ENCODE data around the gene SUB1.
"Not testable (repeated sequence)": the region's sequence is repeated elsewhere in the genome, so short reads cannot be mapped to it uniquely, and the experiment has no call there.

SUB1 gene

GRCh38 chr5:32566319-32567111 is 18.8 kb upstream of the SUB1 start:
- no peak for DNase-seq

- DNase-seq: no peak
Measured at GRCh38 chr5:32571128-32571527, 14.2 kb upstream of the SUB1 start.

GRCh38 chr5:32572778-32573480 is 12.4 kb upstream of the SUB1 start:
- peak; percentile 14 for DNase-seq

- DNase-seq: not testable (repeated sequence)
Measured at GRCh38 chr5:32573481-32573854, 11.9 kb upstream of the SUB1 start.

- DNase-seq: peak; percentile 27
Measured at GRCh38 chr5:32574540-32575175, 10.7 kb upstream of the SUB1 start.

GRCh38 chr5:32578363-32578762 is 7.0 kb upstream of the SUB1 start:
- no peak for DNase-seq

GRCh38 chr5:32578764-32579163 is 6.6 kb upstream of the SUB1 start:
- DNase-seq: no peak

GRCh38 chr5:32581010-32581785 is 4.2 kb upstream of the SUB1 start:
- DNase-seq: no peak

GRCh38 chr5:32583582-32584232 is 1.6 kb upstream of the SUB1 start:
- DNase-seq: no peak

- no peak for DNase-seq
Measured at GRCh38 chr5:32584646-32585045, 711 bp upstream of the SUB1 start.

GRCh38 chr5:32585122-32585445 is 273 bp upstream of the SUB1 start:
- DNase-seq: no peak

- DNase-seq: no peak
Measured at GRCh38 chr5:32586276-32586599, 881 bp downstream of the SUB1 start.

- no peak for DNase-seq
Measured at GRCh38 chr5:32587067-32587551, 1.8 kb downstream of the SUB1 start.

GRCh38 chr5:32589416-32589815 is 4.1 kb downstream of the SUB1 start:
- DNase-seq: no peak

- peak; percentile 58 for DNase-seq
Measured at GRCh38 chr5:32589942-32590869, 4.8 kb downstream of the SUB1 start.

- DNase-seq: no peak
Measured at GRCh38 chr5:32595118-32595517, 9.8 kb downstream of the SUB1 start.

GRCh38 chr5:32597041-32597629 is 11.8 kb downstream of the SUB1 start:
- DNase-seq: no peak

GRCh38 chr5:32598260-32598937 is 13.0 kb downstream of the SUB1 start:
- DNase-seq: no peak

GRCh38 chr5:32598997-32599549 is 13.7 kb downstream of the SUB1 start:
- DNase-seq: no peak

GRCh38 chr5:32600054-32600622 is 14.8 kb downstream of the SUB1 start:
- DNase-seq: no peak

Measured in NCI-H526 treated with DMSO at 0.1 percent for 48 hours (cell line).